PFSK-1 (cell line): ENCODE measurements around the gene SLAMF7.

ENCODE experiments used
- POLR2AphosphoS5 ChIP-seq: IDR thresholded peaks from 2 replicates; pipeline ENCODE4 v1.6.1; 2012; ENCODE audit warnings: low read depth, mild to moderate bottlenecking, control low read depth, low read length, moderate library complexity
- SIN3A ChIP-seq: IDR thresholded peaks from 2 replicates; pipeline ENCODE4 v1.6.1; 2012; ENCODE audit warnings: mild to moderate bottlenecking, low read length, moderate library complexity, borderline replicate concordance; ENCODE audit not compliant: insufficient read depth
- TAF1 ChIP-seq: IDR thresholded peaks from 2 replicates; pipeline ENCODE4 v1.6.1; 2012; ENCODE audit warnings: low read length, control low read depth, borderline replicate concordance; ENCODE audit not compliant: insufficient read depth
- TF ChIP-seq, protein P1 (sequence below), 2 experiments: IDR thresholded peaks; 2 replicates each; pipeline versions ENCODE4 v1.6.1 to v1.8.0; 2011 to 2012; ENCODE audit warnings: low read depth in 2 of 2, low read length in 2 of 2, control low read depth in 1 of 2, inconsistent platforms in 1 of 2, mild to moderate bottlenecking in 1 of 2, moderate library complexity in 1 of 2; ENCODE audit not compliant: insufficient read depth in 1 of 2

DNA sequence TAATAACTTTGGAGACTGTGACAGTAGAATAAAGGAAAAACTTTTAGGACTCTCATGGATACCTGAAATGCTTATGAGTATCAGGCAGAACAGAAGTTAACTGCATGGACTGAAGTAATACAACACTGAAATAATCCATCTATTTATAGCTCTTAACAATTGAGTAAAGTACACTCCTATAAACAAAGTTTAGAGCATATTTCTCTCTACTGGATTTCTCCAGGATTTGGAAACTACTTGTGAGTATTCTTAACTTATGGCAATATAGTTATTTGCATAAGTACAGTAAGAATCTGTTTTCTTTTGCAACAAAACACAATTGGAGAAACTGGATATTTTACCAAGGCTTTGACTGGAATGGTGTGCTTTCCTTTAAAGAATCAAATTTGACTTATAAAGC, 17.6 kb upstream of the SLAMF7 start:
- no peak for TF ChIP-seq TAF1
- TF ChIP-seq, protein P1, sequence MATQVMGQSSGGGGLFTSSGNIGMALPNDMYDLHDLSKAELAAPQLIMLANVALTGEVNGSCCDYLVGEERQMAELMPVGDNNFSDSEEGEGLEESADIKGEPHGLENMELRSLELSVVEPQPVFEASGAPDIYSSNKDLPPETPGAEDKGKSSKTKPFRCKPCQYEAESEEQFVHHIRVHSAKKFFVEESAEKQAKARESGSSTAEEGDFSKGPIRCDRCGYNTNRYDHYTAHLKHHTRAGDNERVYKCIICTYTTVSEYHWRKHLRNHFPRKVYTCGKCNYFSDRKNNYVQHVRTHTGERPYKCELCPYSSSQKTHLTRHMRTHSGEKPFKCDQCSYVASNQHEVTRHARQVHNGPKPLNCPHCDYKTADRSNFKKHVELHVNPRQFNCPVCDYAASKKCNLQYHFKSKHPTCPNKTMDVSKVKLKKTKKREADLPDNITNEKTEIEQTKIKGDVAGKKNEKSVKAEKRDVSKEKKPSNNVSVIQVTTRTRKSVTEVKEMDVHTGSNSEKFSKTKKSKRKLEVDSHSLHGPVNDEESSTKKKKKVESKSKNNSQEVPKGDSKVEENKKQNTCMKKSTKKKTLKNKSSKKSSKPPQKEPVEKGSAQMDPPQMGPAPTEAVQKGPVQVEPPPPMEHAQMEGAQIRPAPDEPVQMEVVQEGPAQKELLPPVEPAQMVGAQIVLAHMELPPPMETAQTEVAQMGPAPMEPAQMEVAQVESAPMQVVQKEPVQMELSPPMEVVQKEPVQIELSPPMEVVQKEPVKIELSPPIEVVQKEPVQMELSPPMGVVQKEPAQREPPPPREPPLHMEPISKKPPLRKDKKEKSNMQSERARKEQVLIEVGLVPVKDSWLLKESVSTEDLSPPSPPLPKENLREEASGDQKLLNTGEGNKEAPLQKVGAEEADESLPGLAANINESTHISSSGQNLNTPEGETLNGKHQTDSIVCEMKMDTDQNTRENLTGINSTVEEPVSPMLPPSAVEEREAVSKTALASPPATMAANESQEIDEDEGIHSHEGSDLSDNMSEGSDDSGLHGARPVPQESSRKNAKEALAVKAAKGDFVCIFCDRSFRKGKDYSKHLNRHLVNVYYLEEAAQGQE (IDR thresholded peaks at IDR 0.05; ENCODE audit: insufficient read depth in 1 of 2, low read depth in 2 of 2, low read length in 2 of 2): no peak
- no peak for TF ChIP-seq POLR2AphosphoS5
- TF ChIP-seq SIN3A: no peak
